Measurements from ENCODE around the gene PTPRS. TPM values are rescaled to one million over a fixed set of nuclear protein-coding genes. Genes with fewer than 3 reads are reported as not detected.
A peak's percentile ranks its signal among the peaks of the same experiment; 100 is the strongest.

PTPRS gene
- total and polyA plus RNA-seq, 2 of the 13 experiments (the other 11 are each of a cell fraction or from before 2014, with no cell fraction given), result 32.7 to 43.9 TPM

DNA sequence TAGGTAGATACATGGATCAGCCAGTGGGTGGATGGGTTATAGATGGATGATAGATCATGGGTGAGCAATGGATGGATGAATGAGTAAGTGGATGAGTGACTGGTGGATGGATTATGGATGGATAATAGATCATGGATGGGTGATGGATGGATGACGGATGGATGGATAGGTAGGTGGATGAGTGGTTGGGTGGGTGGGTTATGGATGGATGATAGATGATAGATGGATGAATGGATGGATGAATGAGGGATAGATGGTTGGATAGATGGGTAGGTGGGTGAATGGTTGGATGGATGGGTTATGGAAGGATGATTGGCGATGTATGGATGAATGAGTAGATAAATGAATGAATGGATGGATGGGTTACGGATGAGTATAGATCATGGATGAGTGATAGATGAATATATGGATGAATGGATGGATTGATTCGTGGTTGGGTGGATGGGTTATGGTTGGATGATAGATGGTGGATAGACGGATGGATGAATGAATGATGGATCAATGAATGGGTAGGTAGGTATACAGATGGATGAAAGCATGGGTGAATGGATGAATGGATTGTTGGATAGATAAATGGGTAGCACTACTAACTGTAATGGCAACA, 27.0 kb upstream of the PTPRS start:
- intact Hi-C loops (cut with micrococcal nuclease; ENCODE audit: unreplicated experiment), result no loop called here
- in situ Hi-C loops (cut with HindIII; ENCODE audit: extremely low pct_ligation_motif_present, low pct_unique_long_range_greater_than_20kb), result no loop called here
- no peak overlapping the region for H2AFZ ChIP-seq (ENCODE audit: low read length)
- no peak overlapping the region for H3K27ac ChIP-seq (ENCODE audit: extremely low read length, insufficient read depth, low read length)
- no peaks in the 10 kb centered on the region for H4K20me1 ChIP-seq (ENCODE audit: insufficient read depth, low read length)
- TF ChIP-seq, protein P1, sequence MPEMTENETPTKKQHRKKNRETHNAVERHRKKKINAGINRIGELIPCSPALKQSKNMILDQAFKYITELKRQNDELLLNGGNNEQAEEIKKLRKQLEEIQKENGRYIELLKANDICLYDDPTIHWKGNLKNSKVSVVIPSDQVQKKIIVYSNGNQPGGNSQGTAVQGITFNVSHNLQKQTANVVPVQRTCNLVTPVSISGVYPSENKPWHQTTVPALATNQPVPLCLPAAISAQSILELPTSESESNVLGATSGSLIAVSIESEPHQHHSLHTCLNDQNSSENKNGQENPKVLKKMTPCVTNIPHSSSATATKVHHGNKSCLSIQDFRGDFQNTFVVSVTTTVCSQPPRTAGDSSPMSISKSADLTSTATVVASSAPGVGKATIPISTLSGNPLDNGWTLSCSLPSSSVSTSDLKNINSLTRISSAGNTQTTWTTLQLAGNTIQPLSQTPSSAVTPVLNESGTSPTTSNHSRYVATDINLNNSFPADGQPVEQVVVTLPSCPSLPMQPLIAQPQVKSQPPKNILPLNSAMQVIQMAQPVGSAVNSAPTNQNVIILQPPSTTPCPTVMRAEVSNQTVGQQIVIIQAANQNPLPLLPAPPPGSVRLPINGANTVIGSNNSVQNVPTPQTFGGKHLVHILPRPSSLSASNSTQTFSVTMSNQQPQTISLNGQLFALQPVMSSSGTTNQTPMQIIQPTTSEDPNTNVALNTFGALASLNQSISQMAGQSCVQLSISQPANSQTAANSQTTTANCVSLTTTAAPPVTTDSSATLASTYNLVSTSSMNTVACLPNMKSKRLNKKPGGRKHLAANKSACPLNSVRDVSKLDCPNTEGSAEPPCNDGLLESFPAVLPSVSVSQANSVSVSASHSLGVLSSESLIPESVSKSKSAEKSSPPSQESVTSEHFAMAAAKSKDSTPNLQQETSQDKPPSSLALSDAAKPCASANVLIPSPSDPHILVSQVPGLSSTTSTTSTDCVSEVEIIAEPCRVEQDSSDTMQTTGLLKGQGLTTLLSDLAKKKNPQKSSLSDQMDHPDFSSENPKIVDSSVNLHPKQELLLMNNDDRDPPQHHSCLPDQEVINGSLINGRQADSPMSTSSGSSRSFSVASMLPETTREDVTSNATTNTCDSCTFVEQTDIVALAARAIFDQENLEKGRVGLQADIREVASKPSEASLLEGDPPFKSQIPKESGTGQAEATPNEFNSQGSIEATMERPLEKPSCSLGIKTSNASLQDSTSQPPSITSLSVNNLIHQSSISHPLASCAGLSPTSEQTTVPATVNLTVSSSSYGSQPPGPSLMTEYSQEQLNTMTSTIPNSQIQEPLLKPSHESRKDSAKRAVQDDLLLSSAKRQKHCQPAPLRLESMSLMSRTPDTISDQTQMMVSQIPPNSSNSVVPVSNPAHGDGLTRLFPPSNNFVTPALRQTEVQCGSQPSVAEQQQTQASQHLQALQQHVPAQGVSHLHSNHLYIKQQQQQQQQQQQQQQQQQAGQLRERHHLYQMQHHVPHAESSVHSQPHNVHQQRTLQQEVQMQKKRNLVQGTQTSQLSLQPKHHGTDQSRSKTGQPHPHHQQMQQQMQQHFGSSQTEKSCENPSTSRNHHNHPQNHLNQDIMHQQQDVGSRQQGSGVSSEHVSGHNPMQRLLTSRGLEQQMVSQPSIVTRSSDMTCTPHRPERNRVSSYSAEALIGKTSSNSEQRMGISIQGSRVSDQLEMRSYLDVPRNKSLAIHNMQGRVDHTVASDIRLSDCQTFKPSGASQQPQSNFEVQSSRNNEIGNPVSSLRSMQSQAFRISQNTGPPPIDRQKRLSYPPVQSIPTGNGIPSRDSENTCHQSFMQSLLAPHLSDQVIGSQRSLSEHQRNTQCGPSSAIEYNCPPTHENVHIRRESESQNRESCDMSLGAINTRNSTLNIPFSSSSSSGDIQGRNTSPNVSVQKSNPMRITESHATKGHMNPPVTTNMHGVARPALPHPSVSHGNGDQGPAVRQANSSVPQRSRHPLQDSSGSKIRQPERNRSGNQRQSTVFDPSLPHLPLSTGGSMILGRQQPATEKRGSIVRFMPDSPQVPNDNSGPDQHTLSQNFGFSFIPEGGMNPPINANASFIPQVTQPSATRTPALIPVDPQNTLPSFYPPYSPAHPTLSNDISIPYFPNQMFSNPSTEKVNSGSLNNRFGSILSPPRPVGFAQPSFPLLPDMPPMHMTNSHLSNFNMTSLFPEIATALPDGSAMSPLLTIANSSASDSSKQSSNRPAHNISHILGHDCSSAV (CRISPR knock-in tag; IDR thresholded peaks at IDR 0.05; ENCODE audit: borderline replicate concordance), result no peak
- TF ChIP-seq FOXK2 (IDR thresholded peaks at IDR 0.05), result 0 out of 2 replicates have a peak, but pooled peaks have one; percentile 18
- TF ChIP-seq ARNT2 (CRISPR knock-in tag; IDR thresholded peaks at IDR 0.05; ENCODE audit: low read depth), result no peak
- POLR2A ChIA-PET, result no interaction called here
- H3K4me1 ChIP-seq (ENCODE audit: insufficient read depth, low read length), result no peaks in the 10 kb centered on the region
- no peak for FAIRE-seq
- no peak for ATAC-seq
- H3K79me2 ChIP-seq (ENCODE audit: insufficient read depth, low read length), result no peaks in the 10 kb centered on the region
- no peaks in the 10 kb centered on the region for H3K36me3 ChIP-seq (replicated peaks in 1 of 2; ENCODE audit: control insufficient read depth in 1 of 2, insufficient read depth in 2 of 2, low read length in 2 of 2)
- CTCF ChIA-PET (ENCODE audit: low intra/inter-chr PET ratio, low total read pairs), result no interaction called here
- no peak overlapping the region for H3K4me3 ChIP-seq (replicated peaks in 1 of 3; ENCODE audit: insufficient read depth in 1 of 3, low read depth in 2 of 3, low read length in 3 of 3)
- no peak overlapping the region for H3K4me2 ChIP-seq (ENCODE audit: low read depth, low read length)
- no peak overlapping the region for H3K9ac ChIP-seq (ENCODE audit: insufficient read depth, low read depth, low read length)
- 38% methylated on average over 5 of the region's 5 CpGs for WGBS (ENCODE audit: low lambda C conversion rate)
- no peaks in the 10 kb centered on the region for H3K27me3 ChIP-seq (ENCODE audit: control insufficient read depth in 1 of 2, insufficient read depth in 2 of 2, low read length in 2 of 2)
- no TSS peak for BruUV-seq (replicated peaks)
- DNase-seq (ENCODE audit: low spot score), result no peak
- no peaks in the 10 kb centered on the region for H3K9me3 ChIP-seq (ENCODE audit: low read length)

Measured in HepG2 (cell line).